HG02588 (cell line): ENCODE measurements around the gene RPS6KA3.
A peak's percentile ranks its signal among the peaks of the same experiment; 100 is the strongest.
"Not testable (repeated sequence)": the region's sequence is repeated elsewhere in the genome, so short reads cannot be mapped to it uniquely, and the experiment has no call there.

ENCODE experiments used
- ATAC-seq: cut with Tn5 transposase; IDR thresholded peaks from one replicate; pipeline ENCODE4 v1.9.1; 2021; ENCODE audit warnings: mild to moderate bottlenecking, moderate library complexity; ENCODE audit not compliant: unreplicated experiment

The RPS6KA3 gene

DNA sequence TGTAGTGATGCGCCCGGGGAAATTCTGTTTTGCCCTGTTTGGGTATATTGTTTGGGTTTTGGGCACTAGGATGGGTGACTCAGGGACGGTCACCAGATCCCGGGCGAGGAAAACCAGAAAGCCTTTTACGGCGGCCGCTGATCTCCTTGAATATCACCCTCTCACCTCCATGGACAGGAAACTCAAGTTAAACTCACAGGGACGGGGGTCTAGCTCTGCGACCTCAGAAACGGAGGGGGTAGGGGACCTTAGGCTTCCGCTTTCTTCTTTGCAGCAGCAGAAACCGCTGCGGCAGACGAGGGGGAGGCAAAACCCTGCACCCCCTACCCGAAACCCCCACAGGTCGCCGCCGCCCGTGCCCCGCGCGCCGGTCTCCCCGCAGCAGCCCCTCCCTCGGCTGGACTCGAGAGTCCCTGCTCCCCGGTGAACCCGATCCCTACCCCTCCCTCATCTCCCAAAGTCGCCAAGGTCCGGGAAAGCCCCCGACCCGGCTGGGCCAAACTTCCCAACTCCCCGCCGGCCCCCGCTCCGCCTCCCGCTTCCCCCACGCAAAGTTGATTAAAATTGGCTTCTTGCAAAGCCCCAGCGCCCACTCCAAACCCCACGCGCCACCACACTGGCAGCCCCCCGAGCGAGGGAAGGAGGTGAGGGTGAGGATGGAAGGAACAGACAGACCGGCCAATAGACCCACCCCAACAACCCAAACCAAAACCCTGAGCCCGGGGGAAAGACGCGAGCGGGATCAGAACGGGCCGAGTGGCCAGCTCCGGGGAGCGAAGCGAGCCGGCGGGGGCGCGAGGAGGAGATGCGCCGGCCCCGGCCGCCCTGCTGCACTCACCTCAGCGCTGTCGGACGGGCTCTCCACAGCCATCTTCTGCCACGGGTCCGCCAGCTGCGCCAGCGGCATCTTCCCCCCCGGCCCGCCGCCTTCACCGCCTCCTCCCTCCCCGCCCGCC lies 705 bp downstream of the RPS6KA3 start:
- peak; percentile 13 for ATAC-seq

DNA sequence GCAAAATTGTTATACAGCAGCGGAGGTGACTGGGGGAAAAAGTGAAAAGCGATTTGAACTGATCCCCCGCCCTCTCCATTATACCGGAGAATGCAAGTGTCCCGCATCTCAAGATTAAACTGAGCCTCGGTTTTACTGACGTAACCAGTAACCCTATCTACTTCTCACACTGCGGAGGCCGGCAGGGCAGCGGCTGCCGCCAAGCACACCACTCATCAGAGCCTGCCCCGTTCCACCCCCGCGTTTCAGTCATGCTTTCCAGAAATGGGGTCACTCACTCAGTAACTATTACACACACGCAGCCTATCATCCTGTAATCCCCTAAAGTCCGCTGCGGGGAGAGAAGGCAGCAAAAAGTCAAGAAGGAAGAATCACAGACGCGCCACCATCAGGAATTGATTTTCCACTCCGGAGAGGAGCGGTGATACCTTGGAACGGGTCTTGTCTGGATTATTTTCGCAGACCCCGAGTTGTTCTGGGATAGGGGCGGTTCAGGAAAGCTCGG lies 1.4 kb downstream of the RPS6KA3 start:
- peak; percentile 36 for ATAC-seq

DNA sequence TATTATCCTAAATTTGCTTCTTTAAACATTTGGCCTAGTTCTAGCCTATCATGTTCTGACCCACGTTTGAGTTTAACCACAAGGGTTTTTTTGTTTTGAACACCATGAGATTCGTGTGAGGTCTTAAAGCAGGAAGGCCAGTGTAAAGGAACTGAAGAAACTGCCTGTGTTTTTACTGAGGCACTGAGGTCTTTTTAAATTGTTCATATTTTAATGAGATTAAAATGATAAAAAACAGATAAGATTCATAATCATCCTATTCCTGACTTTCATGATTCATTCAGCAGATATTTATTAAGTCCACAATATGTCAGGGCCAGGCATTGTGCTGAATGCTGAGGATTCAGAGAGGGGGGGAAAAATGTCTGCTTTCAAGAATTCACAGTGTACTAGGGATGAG lies 3.2 kb downstream of the RPS6KA3 start:
- no peak for ATAC-seq

DNA sequence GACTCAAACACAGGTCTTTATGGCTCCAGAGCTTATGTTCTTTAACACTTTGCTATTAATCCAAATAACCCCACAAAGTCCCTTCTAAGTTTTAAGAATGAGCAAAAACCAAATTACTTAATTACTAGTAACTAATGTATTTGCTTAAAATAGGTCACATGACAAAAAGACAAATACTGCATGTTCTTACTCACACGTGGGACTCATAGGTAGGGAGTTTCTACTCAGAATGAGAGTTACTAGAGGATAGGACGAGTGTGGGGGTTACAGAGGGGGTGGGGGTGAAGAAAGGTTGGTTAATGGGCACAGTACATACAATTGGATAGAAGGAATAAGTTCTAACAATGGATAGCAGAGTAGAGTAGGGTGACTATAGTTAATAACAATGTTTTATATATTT lies 5.8 kb downstream of the RPS6KA3 start:
- ATAC-seq: no peak

DNA sequence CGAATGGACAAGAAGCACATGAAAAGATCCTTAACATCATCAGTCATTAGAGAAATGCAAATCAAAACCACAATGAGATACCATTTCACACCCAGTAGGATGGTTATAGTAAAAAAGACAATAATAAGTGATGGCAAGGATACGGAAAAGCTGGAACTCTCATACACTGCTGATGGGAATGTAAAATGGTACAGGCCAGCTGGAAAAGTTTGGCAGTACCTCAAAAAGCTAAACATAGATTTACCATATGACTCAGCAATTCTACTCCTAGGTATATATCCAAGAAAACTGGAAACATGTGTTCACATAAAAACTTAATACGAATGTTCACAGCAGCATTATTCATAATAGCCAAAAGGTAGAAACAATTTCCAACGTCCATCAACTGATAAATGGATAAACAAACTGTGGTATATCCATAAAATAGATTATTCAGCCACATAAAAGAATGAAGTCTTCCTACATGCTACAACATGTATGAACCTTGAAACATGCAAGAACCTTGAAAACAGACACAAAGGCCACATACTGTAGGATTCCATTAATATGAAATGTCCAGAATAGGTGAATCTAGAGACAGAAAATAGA lies 11.9 kb downstream of the RPS6KA3 start:
- ATAC-seq: no peak

DNA sequence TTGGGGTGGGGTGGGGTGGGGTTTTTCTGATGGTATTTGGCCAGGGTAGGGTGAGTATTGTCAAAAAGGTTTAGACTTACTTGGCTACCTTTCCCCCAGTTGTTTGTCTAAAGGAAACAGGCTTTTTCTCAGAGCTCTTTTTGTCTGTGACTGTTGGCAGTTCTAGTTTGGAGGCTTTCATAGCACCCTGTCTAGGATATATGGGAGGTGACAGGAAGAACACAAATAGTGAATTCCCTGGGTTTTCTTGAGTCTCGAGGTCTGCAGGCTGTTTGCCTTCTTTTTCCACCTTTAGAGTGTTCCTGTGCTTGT lies 13.5 kb downstream of the RPS6KA3 start:
- no peak for ATAC-seq

DNA sequence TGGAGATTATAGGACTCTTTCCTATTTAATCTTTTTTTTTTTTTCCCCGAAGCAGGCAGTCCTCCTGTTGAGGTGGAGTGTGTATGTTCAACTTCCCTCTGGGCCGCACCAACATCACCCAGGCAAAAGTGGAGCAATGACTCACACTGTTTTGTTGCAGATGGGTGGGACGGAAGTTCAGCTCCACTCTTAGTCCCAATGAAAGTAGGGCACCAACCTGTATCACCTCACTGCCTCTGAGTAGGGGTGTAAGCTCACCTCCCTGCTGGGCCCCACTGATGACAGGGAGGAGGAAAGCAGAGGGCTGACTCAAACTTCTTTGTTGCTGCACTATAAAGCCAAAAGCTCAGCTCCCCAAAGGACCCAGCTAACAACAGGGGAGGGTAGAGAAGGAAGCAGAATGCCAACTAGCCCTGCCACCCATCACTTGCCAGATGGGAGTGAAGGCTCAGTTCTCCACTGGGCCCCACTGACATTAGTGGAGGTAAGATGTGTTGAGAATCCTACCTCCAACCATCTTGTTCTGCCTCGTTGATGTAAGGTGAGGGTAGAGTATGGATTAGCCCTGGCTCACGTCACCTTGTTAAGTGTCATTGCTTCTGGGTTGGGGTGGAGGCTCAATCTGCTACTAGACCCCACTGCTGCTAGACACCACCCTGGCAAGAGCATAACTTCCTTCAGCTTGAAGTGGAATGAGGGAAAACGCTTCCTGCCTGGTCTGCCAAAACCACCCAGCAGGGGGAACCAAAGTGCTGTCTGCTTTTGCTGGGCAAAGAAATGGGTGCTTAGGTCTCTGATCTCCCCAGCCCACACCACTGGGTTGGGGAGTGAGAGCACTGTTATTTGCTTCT lies 14.1 kb downstream of the RPS6KA3 start:
- peak; percentile 54 for ATAC-seq

DNA sequence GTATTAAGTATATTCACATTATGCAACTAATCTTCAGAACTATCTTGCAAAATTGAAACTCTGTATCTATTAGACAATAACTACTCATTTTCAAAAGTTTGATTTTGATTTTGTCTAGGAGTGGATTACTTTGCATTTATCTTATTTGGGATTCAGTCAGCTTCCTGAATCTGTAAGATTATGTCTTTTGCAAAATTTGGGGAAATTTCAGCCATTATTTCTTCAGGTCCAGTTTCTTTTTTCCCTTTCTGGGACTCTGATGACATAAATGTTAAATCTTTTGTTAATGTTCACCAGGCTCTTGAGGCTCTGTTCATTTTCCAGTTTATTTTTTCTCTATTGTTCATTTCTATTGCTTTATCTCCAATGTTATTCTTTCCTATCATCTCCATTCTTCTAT lies 15.0 kb downstream of the RPS6KA3 start:
- ATAC-seq: no peak

DNA sequence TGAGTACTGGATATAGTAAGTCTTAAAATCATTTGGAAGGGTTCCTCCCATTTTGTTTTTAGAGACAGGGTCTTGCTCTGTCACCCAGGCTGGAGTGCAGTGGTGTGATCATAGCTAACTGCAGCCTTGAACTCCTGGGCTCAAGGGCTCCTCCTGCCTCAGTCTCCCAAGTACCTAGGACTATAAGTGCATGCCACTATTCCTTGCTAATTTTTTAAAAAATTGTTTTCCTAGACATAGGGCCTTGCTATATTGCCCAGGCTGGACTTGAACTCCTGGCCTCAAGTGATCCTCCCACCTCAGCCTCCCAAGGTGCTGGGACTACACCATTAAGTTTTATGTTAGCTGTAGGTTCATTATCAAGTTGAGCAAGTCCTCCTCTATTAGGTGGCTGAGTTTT lies 16.6 kb downstream of the RPS6KA3 start:
- ATAC-seq: not testable (repeated sequence)

DNA sequence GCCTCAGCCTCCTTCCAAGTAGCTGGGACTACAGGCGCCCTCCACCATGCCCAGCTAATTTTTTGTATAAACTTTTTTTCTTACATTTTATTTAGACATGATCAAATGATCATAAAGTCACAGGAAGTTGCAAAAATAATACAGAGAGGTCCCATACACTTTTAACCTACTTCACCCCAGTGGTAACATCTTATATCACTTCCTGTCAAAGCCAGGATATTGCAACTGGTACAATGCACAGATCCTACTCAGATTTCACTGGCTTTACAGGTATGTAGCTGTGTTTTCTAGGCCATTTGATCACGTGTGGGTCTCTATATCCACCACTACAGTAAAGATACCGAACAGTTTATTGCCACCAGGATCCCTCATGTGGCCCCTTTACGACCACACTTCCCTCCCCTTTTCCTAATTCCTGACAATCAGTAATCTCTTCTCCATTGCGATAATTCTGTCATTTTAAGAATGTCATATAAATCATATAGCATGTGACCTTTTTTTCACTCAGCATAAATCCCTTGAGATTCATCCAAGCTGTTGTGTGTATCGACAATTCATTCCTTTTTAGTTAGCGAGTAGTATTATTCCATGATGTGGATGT lies 18.0 kb downstream of the RPS6KA3 start:
- ATAC-seq: no peak

DNA sequence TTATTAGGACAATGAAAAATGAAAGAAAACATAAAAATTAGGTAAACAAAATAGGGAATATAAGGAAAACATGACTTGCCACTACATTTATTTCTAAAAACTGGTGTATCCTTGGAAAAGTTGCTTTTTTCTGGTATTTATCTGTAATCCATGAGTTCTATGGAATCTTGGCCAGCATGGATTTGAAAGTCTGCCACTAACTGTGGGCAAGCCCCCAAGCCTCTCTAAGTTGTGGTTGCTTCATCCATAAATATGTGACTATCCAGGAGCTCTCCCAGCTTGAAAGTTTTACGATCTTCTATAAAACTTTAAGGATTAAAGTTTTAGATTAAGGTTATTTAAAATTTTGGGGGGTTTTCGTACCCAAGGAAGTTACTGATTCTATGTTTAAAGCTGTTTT lies 21.8 kb downstream of the RPS6KA3 start:
- ATAC-seq: no peak

DNA sequence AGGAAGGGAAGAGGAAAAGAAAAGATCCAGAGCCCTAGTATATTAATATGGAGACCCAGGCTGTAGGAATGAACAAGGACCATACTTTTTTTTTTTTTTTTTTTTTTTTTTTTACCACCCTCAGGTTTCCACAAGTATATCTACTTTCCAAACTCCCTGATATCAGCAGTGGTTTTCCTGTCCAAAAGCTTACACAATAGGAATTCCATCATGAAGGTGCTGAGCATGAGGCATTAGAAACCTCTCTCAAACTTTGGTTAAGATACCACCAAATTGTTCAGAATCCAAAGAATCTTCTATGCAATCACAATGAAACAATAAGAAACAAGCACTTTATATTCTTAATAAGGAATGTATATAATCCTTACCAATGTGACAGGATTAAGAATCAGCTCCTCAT lies 26.5 kb downstream of the RPS6KA3 start:
- no peak for ATAC-seq

DNA sequence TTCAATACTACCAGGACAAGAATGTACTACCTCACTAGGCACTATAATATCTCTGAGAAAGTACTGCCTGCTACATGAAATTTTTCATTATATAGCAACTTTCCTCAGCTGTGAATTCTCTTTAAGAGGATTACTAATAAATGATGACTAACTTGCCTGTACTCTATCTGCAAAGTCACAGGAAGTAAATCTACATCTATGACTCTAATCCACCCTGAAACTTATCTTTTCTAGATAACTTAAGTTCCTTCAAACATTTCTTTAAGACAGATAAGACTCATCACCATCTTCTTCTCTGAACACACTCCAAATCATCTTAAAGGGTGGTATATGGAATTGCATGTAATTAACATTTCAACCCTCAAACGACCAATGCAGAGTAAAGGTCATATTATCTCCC lies 28.8 kb downstream of the RPS6KA3 start:
- no peak for ATAC-seq

DNA sequence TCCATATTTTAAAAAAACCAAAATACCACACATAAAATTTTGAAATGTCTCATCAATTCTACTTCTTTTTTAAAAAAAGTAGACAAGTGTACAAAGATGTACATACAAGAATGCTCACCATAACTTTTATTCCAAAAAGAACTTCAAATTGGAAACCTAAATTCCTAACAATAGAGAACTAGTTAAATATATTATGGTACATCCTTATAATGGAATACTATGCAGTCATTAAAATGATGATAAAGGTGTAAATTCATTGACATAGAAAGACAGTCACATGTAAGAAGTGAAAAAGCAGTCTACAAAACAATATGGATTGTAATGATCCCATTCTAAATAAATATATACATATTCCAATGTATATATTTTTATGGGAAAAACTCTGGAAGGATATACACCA lies 31.0 kb downstream of the RPS6KA3 start:
- ATAC-seq: no peak

DNA sequence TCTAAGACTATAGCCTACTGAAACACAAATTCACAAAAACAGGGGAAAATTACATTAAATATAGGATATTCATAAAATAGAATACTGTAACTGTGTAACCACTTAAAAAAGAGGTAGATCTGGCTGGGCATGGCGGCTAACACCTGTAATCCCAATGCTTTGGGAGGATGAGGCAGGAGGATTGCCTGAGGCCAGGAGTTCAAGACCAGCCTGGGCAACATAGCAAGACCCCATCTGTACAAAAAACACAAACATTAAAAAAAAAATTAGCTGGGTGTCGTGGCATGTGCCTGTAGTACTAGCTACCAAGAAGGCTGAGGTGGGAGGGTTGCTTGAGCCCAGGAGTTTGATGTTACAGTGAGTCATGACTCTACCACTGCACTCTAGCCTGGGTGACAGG lies 33.4 kb downstream of the RPS6KA3 start:
- ATAC-seq: no peak

DNA sequence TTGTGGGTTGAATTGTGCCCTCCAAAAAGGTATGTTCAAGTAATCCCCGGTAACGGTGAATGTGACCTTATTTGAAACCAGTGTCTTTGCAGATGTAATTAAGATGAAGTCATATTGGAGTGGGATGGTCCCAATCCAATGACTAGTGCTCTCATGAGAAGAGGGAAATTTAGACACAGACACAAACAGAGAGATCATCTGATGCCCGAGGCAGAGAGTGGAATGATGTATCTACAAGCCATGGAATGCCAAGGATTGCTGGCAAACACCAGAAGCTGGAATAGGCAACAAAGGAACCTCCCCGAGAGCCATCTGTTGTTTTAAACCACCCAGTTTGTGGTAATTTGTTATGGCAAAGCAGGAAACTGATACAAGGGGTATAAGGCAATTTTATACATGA lies 35.1 kb downstream of the RPS6KA3 start:
- no peak for ATAC-seq

DNA sequence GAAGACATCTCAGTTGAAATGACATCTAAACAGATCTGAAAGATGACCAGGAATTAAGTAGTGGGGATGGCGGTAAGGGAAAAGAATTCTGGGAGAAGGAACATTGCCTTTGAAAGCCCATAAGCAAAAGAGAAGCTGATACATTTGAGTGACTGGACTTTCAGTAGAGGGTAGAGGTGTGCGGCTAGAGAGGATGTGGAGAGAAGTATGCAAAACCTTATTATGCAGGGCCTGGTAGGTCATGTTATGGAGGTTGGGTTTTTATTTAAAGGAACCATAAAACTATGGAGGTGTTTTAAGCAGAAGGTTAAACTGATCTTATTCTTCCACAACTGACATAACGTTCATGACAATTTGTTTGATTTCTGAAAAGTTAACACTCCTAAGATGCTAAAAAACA lies 36.3 kb downstream of the RPS6KA3 start:
- ATAC-seq: peak; percentile 50

DNA sequence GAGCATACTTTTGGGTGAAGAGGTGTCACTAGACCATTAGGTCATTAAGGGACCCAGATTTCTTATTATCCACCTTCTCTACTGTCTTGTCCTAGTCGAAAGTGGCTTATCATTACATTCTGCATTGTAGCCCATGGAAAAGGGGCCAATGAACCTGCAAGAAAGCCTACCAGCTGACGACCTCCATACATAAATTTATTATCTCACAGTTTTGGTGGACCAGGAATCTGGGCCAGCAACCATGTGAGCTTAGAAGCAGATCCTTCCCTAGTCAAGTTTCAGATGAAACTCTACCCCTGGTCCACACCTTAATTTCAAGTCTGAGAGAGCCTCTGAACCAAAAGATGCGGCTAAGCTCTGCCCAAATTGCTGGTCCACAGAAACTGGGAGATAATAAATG lies 37.6 kb downstream of the RPS6KA3 start:
- no peak for ATAC-seq

DNA sequence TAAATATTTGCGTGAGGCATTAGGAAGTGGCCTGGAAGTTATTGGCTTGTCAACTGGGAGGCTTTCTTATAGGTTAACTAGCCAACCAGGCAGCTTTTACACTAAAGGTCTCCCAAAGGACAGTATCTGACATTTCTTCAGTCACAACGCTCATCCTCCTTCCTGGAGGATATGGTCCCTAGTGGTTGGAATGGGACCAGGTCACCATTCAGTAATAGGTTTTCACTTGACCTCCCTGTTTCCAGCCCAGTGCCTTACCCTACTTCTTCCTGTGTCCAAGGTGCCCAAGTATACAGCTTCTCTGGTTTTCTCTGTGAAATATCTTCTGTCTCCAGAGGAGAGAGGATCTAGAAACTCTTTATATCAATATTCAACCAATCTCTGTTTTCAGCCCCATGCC lies 38.5 kb downstream of the RPS6KA3 start:
- no peak for ATAC-seq

DNA sequence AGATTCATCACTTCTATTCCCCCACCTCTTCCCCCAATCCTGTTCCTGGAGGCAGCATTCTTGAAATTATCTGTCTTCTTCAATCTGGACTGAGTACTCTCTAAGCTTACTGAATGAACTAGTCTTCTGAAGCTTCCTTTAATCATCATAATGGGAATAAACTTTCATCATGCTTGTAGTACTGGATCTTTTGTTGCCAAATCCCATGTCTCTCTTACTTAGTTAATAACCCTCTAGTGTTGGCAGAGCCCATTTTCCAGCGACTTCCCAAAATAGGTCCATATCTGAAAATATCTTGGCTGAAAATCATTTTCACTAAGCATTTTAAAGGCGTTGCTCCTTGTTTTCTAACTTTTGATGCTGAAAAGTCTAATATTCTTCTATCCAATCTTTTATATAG lies 39.6 kb downstream of the RPS6KA3 start:
- ATAC-seq: no peak

DNA sequence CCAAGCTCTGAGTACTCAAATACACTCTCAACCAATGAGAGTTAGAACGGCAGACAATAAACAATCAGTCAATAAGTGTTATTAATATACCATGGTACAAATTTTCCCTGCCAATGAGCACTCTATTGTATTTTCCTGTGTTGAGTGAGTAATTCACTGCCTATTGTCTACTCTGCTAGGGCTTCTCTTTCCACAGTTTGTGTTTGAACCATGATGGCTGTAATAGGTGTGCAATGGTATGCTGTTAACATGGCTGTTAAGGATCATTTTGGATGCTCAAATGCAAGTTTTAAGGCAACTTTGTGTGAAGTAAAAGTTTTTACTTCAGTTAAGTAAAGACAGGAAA lies 41.2 kb downstream of the RPS6KA3 start:
- ATAC-seq: no peak
